ENCODE results near the gene PIK3AP1. TPM values are rescaled to one million over a fixed set of nuclear protein-coding genes. Genes with fewer than 3 reads are reported as not detected.
A peak's percentile ranks its signal among the peaks of the same experiment; 100 is the strongest.

Gene PIK3AP1
- polyA plus RNA-seq, 3 donors from 2014 or later = 87.4 to 186 (median 98.3) TPM

GRCh38 chr10:96672481-96673175 is 47.7 kb downstream of the PIK3AP1 start:
- Mint-ChIP-seq H3K4me1 (peaks cover 96 to 100% of the 10 kb centered on the region in 2 donors), H3K27ac (peak overlapping the region; percentile 96 to 99 (median 98)), H3K27me3 (ENCODE audit: low read depth in 3 of 3) (peaks cover 19 to 38% (median 30%) of the 10 kb centered on the region in 3 donors), H3K36me3 (peaks cover 8 to 10% (median 9%) of the 10 kb centered on the region in 3 donors), H3K4me3 (peak overlapping the region; percentile 76 to 88 (median 84)), H3K9me3 (no peaks in the 10 kb centered on the region)
- no peak for DNase-seq

- peak overlapping the region; percentile 96 to 99 (median 98) for H3K27ac Mint-ChIP-seq
- DNase-seq = peak; percentile 76 to 82 (median 81)
- no peaks in the 10 kb centered on the region for H3K9me3 Mint-ChIP-seq
- H3K4me3 Mint-ChIP-seq = peak overlapping the region; percentile 72 to 88 (median 80)
- peaks cover 19 to 33% (median 25%) of the 10 kb centered on the region in 3 donors for H3K27me3 Mint-ChIP-seq (ENCODE audit: low read depth in 3 of 3)
- H3K4me1 Mint-ChIP-seq = peaks cover 93 to 100% of the 10 kb centered on the region in 2 donors
- H3K36me3 Mint-ChIP-seq = peaks cover 4 to 7% (median 6%) of the 10 kb centered on the region in 3 donors
Observed at GRCh38 chr10:96671211-96671890, 49.0 kb downstream of the PIK3AP1 start.

GRCh38 chr10:96670786-96671185 is 49.5 kb downstream of the PIK3AP1 start:
- H3K9me3 Mint-ChIP-seq = no peaks in the 10 kb centered on the region
- H3K4me3 Mint-ChIP-seq = peak overlapping the region; percentile 72 to 88 (median 80)
- DNase-seq = peak; percentile 80 to 84 (median 83)
- H3K36me3 Mint-ChIP-seq = peaks cover 5 to 8% (median 7%) of the 10 kb centered on the region in 3 donors
- peak overlapping the region; percentile 96 to 99 (median 98) for H3K27ac Mint-ChIP-seq
- peaks cover 19 to 31% (median 25%) of the 10 kb centered on the region in 3 donors for H3K27me3 Mint-ChIP-seq (ENCODE audit: low read depth in 3 of 3)
- peaks cover 90 to 98% of the 10 kb centered on the region in 2 donors for H3K4me1 Mint-ChIP-seq

- H3K4me3 Mint-ChIP-seq = peak overlapping the region in 2 of 5 donors; percentile 32 to 36
- H3K9me3 Mint-ChIP-seq = no peaks in the 10 kb centered on the region
- H3K36me3 Mint-ChIP-seq = peaks cover 5 to 12% (median 9%) of the 10 kb centered on the region in 3 donors
- peaks cover 83 to 96% of the 10 kb centered on the region in 2 donors for H3K4me1 Mint-ChIP-seq
- no peak for DNase-seq
- H3K27me3 Mint-ChIP-seq (ENCODE audit: low read depth in 3 of 3) = peaks cover 11 to 24% (median 13%) of the 10 kb centered on the region in 3 donors
- H3K27ac Mint-ChIP-seq = peak overlapping the region; percentile 35 to 99 (median 79)
Observed at GRCh38 chr10:96667401-96667800, 52.9 kb downstream of the PIK3AP1 start.

- Mint-ChIP-seq H3K4me1 (peaks cover 77 to 91% of the 10 kb centered on the region in 2 donors), H3K36me3 (peaks cover 5 to 12% (median 9%) of the 10 kb centered on the region in 3 donors), H3K4me3 (peak overlapping the region in 1 of 5 donors; percentile 24), H3K27ac (peak overlapping the region; percentile 35 to 99 (median 74)), H3K27me3 (ENCODE audit: low read depth in 3 of 3) (peaks cover 10 to 24% (median 12%) of the 10 kb centered on the region in 3 donors), H3K9me3 (no peaks in the 10 kb centered on the region)
- DNase-seq = no peak
Observed at GRCh38 chr10:96666741-96667140, 53.6 kb downstream of the PIK3AP1 start.

- Mint-ChIP-seq H3K27me3 (ENCODE audit: low read depth in 3 of 3) (peaks cover 1 to 10% (median 2%) of the 10 kb centered on the region in 3 donors), H3K27ac (peak overlapping the region; percentile 69 to 91 (median 85)), H3K4me3 (peak overlapping the region in 2 of 5 donors; percentile 50 to 52), H3K4me1 (peaks cover 76 to 91% of the 10 kb centered on the region in 2 donors), H3K9me3 (no peaks in the 10 kb centered on the region), H3K36me3 (peaks cover 8 to 13% (median 10%) of the 10 kb centered on the region in 3 donors)
- no peak for DNase-seq
Observed at GRCh38 chr10:96665306-96665705, 55.0 kb downstream of the PIK3AP1 start.

GRCh38 chr10:96664563-96664962 is 55.8 kb downstream of the PIK3AP1 start:
- peaks cover 8 to 13% (median 10%) of the 10 kb centered on the region in 3 donors for H3K36me3 Mint-ChIP-seq
- peak overlapping the region; percentile 69 to 91 (median 85) for H3K27ac Mint-ChIP-seq
- H3K9me3 Mint-ChIP-seq = no peaks in the 10 kb centered on the region
- peak overlapping the region in 4 of 5 donors; percentile 27 to 52 (median 43) for H3K4me3 Mint-ChIP-seq
- H3K4me1 Mint-ChIP-seq = peaks cover 74 to 90% of the 10 kb centered on the region in 2 donors
- DNase-seq = no peak
- peaks cover 1 to 4% (median 2%) of the 10 kb centered on the region in 3 donors for H3K27me3 Mint-ChIP-seq (ENCODE audit: low read depth in 3 of 3)

- peaks cover 72 to 90% of the 10 kb centered on the region in 2 donors for H3K4me1 Mint-ChIP-seq
- H3K36me3 Mint-ChIP-seq = peaks cover 8 to 13% (median 10%) of the 10 kb centered on the region in 3 donors
- H3K27ac Mint-ChIP-seq = peak overlapping the region in 5 of 6 donors; percentile 69 to 87 (median 84)
- no peaks in the 10 kb centered on the region for H3K9me3 Mint-ChIP-seq
- H3K27me3 Mint-ChIP-seq (ENCODE audit: low read depth in 3 of 3) = peaks cover 0 to 1% (median 0%) of the 10 kb centered on the region in 3 donors
- no peak for DNase-seq
- peak overlapping the region in 2 of 5 donors; percentile 3 to 29 for H3K4me3 Mint-ChIP-seq
Observed at GRCh38 chr10:96663797-96664196, 56.5 kb downstream of the PIK3AP1 start.

- Mint-ChIP-seq H3K4me3 (no peak overlapping the region), H3K27ac (peak overlapping the region; percentile 13 to 90 (median 76)), H3K4me1 (peaks cover 75 to 90% of the 10 kb centered on the region in 2 donors), H3K9me3 (no peaks in the 10 kb centered on the region), H3K27me3 (ENCODE audit: low read depth in 3 of 3) (peaks cover 0 to 2% (median 1%) of the 10 kb centered on the region in 3 donors), H3K36me3 (peaks cover 5 to 13% (median 10%) of the 10 kb centered on the region in 3 donors)
- DNase-seq = no peak
Observed at GRCh38 chr10:96661632-96662031, 58.7 kb downstream of the PIK3AP1 start.

GRCh38 chr10:96660297-96660696 is 60.0 kb downstream of the PIK3AP1 start:
- Mint-ChIP-seq H3K9me3 (peaks cover 0 to 3% (median 0%) of the 10 kb centered on the region in 6 donors), H3K4me1 (peaks cover 80 to 92% of the 10 kb centered on the region in 2 donors), H3K27me3 (ENCODE audit: low read depth in 3 of 3) (peaks cover 1 to 3% (median 2%) of the 10 kb centered on the region in 3 donors), H3K27ac (peak overlapping the region in 5 of 6 donors; percentile 41 to 87 (median 67)), H3K36me3 (peaks cover 6 to 15% (median 15%) of the 10 kb centered on the region in 3 donors), H3K4me3 (no peak overlapping the region)
- DNase-seq = no peak

- H3K27ac Mint-ChIP-seq = peak overlapping the region; percentile 70 to 99 (median 85)
- H3K4me1 Mint-ChIP-seq = peaks cover 76 to 90% of the 10 kb centered on the region in 2 donors
- peaks cover 6 to 23% (median 22%) of the 10 kb centered on the region in 3 donors for H3K36me3 Mint-ChIP-seq
- H3K9me3 Mint-ChIP-seq = peaks cover 0 to 3% (median 0%) of the 10 kb centered on the region in 6 donors
- peaks cover 1 to 3% (median 2%) of the 10 kb centered on the region in 3 donors for H3K27me3 Mint-ChIP-seq (ENCODE audit: low read depth in 3 of 3)
- DNase-seq = no peak
- H3K4me3 Mint-ChIP-seq = peak overlapping the region in 3 of 5 donors; percentile 5 to 32 (median 9)
Observed at GRCh38 chr10:96658844-96659243, 61.5 kb downstream of the PIK3AP1 start.

- Mint-ChIP-seq H3K4me1 (peaks cover 84 to 92% of the 10 kb centered on the region in 2 donors), H3K9me3 (peaks cover 0 to 3% (median 0%) of the 10 kb centered on the region in 6 donors), H3K27ac (peak overlapping the region; percentile 87 to 99 (median 97)), H3K27me3 (ENCODE audit: low read depth in 3 of 3) (peaks cover 1 to 10% (median 2%) of the 10 kb centered on the region in 3 donors), H3K4me3 (peak overlapping the region; percentile 18 to 78 (median 64)), H3K36me3 (peaks cover 6 to 23% (median 22%) of the 10 kb centered on the region in 3 donors)
- no peak for DNase-seq
Observed at GRCh38 chr10:96657385-96657784, 62.9 kb downstream of the PIK3AP1 start.

GRCh38 chr10:96656839-96657238 is 63.5 kb downstream of the PIK3AP1 start:
- H3K27ac Mint-ChIP-seq = peak overlapping the region; percentile 87 to 99 (median 97)
- DNase-seq = no peak
- H3K27me3 Mint-ChIP-seq (ENCODE audit: low read depth in 3 of 3) = peaks cover 5 to 15% (median 8%) of the 10 kb centered on the region in 3 donors
- H3K4me1 Mint-ChIP-seq = peaks cover 90 to 97% of the 10 kb centered on the region in 2 donors
- H3K36me3 Mint-ChIP-seq = peaks cover 11 to 26% (median 23%) of the 10 kb centered on the region in 3 donors
- H3K9me3 Mint-ChIP-seq = peaks cover 0 to 3% (median 0%) of the 10 kb centered on the region in 6 donors
- peak overlapping the region; percentile 34 to 78 (median 68) for H3K4me3 Mint-ChIP-seq

All from immature natural killer cell (primary cell).